ENCODE measurements around the gene PTPN20. TPM values are rescaled to one million over a fixed set of nuclear protein-coding genes. Genes with fewer than 3 reads are reported as not detected.

Gene PTPN20
- total RNA-seq, 1 experiment from 2014 or later, result 9.5 TPM

DNA sequence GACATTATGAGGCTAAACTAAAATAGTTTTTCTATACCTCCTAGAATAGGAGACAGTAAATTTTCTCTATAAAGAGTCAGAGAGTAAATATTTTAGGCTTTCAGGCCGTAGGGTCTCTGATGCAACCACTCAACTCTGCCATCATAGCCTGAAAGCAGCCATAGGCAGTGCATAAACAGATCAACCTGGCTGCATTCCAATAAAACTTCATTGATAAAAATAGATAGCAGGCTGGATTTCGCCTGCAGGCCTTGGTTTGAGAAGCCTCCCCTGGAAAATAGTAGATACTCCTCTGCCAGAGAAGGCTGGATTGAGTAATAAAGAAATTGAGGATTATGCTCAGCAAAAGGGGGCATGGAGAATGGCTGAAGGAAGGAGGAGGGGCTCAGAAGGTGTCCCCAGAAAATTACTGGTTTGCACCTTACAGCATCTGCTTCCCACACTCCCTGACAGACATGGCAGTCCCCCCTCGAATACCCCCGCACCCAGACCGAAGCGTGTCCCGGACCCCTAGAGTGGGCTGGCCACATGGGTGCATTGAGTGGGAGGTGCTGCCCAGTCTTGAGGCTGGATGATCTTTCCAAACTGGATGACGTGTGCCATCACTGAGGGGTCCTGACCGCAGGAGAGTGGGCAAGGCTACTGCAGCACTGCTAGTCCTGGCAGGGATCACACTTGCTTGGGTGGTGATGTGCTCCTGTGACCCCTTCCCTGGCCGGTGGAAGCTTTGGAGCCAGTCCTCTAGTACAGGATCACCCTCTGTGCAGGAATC, 126.6 kb downstream of the PTPN20 start:
- Histone ChIP-seq H3K27me3 (ENCODE audit: control insufficient read depth, insufficient read depth, low read length) (no peaks in the 10 kb centered on the region; the same call in 1 of the 2 replicates), H3K27ac (ENCODE audit: low read length) (no peak overlapping the region), H3K4me3 (ENCODE audit: low read depth in 2 of 2, low read length in 2 of 2) (no peak overlapping the region), H3K36me3 (ENCODE audit: control insufficient read depth, insufficient read depth, low read length) (no peaks in the 10 kb centered on the region), H3K4me1 (ENCODE audit: control insufficient read depth, insufficient read depth, low read length) (no peaks in the 10 kb centered on the region), H3K9me3 (ENCODE audit: control insufficient read depth, insufficient read depth, low read depth, low read length) (no peaks in the 10 kb centered on the region)
- intact Hi-C loops (cut with micrococcal nuclease; ENCODE audit: unreplicated experiment), result no loop called here
- no peak for DNase-seq (ENCODE audit: low read depth, low spot score)
- ChIA-PET POLR2A (no interaction called here), CTCF (interaction anchor here (1.0 kb wide), 1 partner anchor 13 kb away, joined by 4 read pairs; no protein-coding TSS in a partner anchor)
- in situ Hi-C loops (cut with HindIII; ENCODE audit: low pct_unique_long_range_greater_than_20kb, low sequenced_read_pairs), result no loop called here
- no TSS peak for BruUV-seq (replicated peaks)
- TF ChIP-seq, protein P1, sequence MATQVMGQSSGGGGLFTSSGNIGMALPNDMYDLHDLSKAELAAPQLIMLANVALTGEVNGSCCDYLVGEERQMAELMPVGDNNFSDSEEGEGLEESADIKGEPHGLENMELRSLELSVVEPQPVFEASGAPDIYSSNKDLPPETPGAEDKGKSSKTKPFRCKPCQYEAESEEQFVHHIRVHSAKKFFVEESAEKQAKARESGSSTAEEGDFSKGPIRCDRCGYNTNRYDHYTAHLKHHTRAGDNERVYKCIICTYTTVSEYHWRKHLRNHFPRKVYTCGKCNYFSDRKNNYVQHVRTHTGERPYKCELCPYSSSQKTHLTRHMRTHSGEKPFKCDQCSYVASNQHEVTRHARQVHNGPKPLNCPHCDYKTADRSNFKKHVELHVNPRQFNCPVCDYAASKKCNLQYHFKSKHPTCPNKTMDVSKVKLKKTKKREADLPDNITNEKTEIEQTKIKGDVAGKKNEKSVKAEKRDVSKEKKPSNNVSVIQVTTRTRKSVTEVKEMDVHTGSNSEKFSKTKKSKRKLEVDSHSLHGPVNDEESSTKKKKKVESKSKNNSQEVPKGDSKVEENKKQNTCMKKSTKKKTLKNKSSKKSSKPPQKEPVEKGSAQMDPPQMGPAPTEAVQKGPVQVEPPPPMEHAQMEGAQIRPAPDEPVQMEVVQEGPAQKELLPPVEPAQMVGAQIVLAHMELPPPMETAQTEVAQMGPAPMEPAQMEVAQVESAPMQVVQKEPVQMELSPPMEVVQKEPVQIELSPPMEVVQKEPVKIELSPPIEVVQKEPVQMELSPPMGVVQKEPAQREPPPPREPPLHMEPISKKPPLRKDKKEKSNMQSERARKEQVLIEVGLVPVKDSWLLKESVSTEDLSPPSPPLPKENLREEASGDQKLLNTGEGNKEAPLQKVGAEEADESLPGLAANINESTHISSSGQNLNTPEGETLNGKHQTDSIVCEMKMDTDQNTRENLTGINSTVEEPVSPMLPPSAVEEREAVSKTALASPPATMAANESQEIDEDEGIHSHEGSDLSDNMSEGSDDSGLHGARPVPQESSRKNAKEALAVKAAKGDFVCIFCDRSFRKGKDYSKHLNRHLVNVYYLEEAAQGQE (IDR thresholded peaks at IDR 0.05; ENCODE audit: insufficient read depth in 1 of 2, low read depth in 2 of 2, low read length in 1 of 2), result no peak
- TF ChIP-seq SIN3A (IDR thresholded peaks at IDR 0.05; ENCODE audit: borderline replicate concordance, insufficient read depth, low read depth, low read length) (no peak), TCF7L2 (IDR thresholded peaks at IDR 0.05; ENCODE audit: low read depth, low read length) (no peak), POLR2AphosphoS5 (IDR thresholded peaks at IDR 0.05; ENCODE audit: low read depth, low read length) (no peak)
- TF ChIP-seq, protein P2, sequence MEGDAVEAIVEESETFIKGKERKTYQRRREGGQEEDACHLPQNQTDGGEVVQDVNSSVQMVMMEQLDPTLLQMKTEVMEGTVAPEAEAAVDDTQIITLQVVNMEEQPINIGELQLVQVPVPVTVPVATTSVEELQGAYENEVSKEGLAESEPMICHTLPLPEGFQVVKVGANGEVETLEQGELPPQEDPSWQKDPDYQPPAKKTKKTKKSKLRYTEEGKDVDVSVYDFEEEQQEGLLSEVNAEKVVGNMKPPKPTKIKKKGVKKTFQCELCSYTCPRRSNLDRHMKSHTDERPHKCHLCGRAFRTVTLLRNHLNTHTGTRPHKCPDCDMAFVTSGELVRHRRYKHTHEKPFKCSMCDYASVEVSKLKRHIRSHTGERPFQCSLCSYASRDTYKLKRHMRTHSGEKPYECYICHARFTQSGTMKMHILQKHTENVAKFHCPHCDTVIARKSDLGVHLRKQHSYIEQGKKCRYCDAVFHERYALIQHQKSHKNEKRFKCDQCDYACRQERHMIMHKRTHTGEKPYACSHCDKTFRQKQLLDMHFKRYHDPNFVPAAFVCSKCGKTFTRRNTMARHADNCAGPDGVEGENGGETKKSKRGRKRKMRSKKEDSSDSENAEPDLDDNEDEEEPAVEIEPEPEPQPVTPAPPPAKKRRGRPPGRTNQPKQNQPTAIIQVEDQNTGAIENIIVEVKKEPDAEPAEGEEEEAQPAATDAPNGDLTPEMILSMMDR (IDR thresholded peaks at IDR 0.05), result no peak
- ATAC-seq, result no peak

DNA sequence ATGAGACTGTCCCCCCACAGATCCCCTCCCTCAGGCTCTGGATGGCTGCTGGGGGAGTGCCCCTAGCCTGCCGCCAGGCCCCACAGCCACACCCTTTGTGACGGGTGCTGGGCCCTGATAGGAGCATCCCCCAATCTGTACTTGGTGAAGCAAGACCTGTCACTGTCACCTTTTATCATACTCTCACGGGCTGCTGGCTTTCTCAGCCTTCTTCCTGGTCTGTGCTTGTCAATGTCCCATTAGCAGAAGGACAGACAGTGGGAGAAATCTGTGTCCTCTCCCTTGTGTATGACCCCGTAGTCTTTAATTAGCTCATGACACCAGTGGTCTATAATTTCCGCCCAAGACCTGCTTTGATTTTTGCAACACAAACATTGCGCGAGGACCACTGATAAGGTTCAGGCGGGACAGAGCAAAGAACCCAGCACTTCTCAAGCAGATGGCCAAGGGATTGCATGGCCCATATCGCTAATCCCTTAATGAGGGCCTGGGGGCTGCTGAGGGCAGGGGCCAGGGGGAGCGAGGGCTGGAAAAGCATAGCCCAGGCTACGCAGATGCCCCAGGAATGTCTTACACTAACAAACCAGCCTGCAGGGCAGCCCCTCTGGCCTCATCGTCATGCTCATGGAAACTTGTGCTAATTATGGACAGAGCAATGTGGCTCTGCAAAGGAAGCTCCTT, 127.8 kb downstream of the PTPN20 start:
- in situ Hi-C loops (cut with HindIII; ENCODE audit: low pct_unique_long_range_greater_than_20kb, low sequenced_read_pairs), result no loop called here
- Histone ChIP-seq H3K27ac (ENCODE audit: low read length) (no peak overlapping the region), H3K9me3 (ENCODE audit: control insufficient read depth, insufficient read depth, low read depth, low read length) (no peaks in the 10 kb centered on the region), H3K4me3 (ENCODE audit: low read depth in 2 of 2, low read length in 2 of 2) (no peak overlapping the region), H3K36me3 (ENCODE audit: control insufficient read depth, insufficient read depth, low read length) (no peaks in the 10 kb centered on the region), H3K27me3 (ENCODE audit: control insufficient read depth, insufficient read depth, low read length) (no peaks in the 10 kb centered on the region; the same call in 1 of the 2 replicates), H3K4me1 (ENCODE audit: control insufficient read depth, insufficient read depth, low read length) (no peaks in the 10 kb centered on the region)
- DNase-seq (ENCODE audit: low read depth, low spot score) (no peak), ATAC-seq (no peak)
- ChIA-PET CTCF (no interaction called here), POLR2A (no interaction called here)
- BruUV-seq (replicated peaks), result no TSS peak
- TF ChIP-seq TCF7L2 (IDR thresholded peaks at IDR 0.05; ENCODE audit: low read depth, low read length) (no peak), SIN3A (IDR thresholded peaks at IDR 0.05; ENCODE audit: borderline replicate concordance, insufficient read depth, low read depth, low read length) (no peak), POLR2AphosphoS5 (IDR thresholded peaks at IDR 0.05; ENCODE audit: low read depth, low read length) (no peak)
- TF ChIP-seq, protein P2 (IDR thresholded peaks at IDR 0.05), result no peak
- TF ChIP-seq, protein P1 (IDR thresholded peaks at IDR 0.05; ENCODE audit: insufficient read depth in 1 of 2, low read depth in 2 of 2, low read length in 1 of 2), result no peak
- intact Hi-C loops (cut with micrococcal nuclease; ENCODE audit: unreplicated experiment), result no loop called here

All from Panc1 (cell line).